ENCODE results near the gene ARVCF. TPM values are rescaled to one million over a fixed set of nuclear protein-coding genes. Genes with fewer than 3 reads are reported as not detected.
A peak's percentile ranks its signal among the peaks of the same experiment; 100 is the strongest.

Gene ARVCF
- total and polyA plus RNA-seq, 9 of the 15 experiments (the other 6 are each of a cell fraction or from before 2014, with no cell fraction given), result 0.03 to 97.4 (median 15.6) TPM

DNA sequence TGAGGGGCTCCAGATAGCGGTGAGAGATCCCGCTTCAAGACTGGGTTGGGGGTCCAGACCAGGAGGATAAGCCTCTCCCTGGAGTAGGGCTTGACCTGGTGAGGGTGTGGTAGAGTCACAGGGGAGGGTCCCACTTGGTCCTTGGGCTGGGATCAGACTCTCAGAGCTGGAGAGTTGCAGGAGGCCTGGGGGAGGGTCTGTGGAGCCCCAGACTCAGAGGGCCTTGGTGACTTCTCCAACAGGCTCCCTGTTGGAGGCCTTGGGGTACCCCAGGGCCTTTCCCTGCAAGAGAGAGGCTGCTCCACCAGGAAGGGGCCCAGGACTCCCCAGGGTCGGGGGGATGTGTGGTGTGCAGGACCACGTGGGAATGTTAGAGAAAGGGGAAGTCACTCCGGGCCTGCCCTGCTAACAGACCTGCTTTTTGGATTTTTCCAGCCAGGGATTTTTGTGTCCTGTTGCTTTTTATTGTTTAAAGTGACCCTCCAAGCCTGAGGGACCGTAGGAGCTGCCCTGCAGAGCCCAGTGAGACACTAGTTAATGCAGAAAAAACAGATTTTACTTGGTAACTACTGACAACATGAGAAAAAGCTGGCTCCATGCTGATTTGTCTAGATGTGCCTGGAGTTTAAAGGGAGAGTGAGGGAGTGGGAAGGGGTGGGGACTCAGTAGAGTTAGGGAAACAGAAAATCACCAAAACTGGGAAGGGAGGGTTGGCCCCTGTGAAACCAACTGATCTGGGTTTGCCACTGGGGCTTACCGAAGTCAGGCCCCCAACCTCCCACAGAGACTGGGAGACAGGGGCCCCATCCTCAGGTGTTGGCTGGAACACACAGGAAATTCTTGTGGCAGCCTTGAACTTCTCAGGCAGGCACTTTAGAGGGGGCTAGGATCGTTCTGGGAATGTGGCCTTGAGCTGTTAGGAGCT is 74.2 kb downstream of the ARVCF start (continued):
- TF ChIP-seq ZNF699 (CRISPR knock-in tag; IDR thresholded peaks at IDR 0.05; ENCODE audit: insufficient replicate concordance) (no peak), RCOR1 (IDR thresholded peaks at IDR 0.05; ENCODE audit: borderline replicate concordance in 1 of 2, low read depth in 2 of 2, low read length in 2 of 2) (no peak; a peak in 1 of 4 replicates), KDM2B (CRISPR knock-in tag; IDR thresholded peaks at IDR 0.05) (peak; percentile 71), POLR2AphosphoS5 (IDR thresholded peaks at IDR 0.05; ENCODE audit: control insufficient read depth, insufficient read depth, low read depth, low read length) (no peak), SIX5 (IDR thresholded peaks at IDR 0.05; ENCODE audit: borderline replicate concordance in 1 of 2, insufficient read depth in 1 of 2, low read depth in 1 of 2, low read length in 2 of 2) (no peak), MBD1 (CRISPR knock-in tag; IDR thresholded peaks at IDR 0.05) (no peak), RBM34 (IDR thresholded peaks at IDR 0.05; ENCODE audit: borderline replicate concordance, insufficient read depth, low read length) (no peak), ZNF583 (CRISPR knock-in tag; IDR thresholded peaks at IDR 0.05) (peak; percentile 87; the same call in 1 of the 2 replicates), PCBP2 (IDR thresholded peaks at IDR 0.05; ENCODE audit: low read depth, low read length, poor library complexity, severe bottlenecking) (no peak), PHB2 (IDR thresholded peaks at IDR 0.05; ENCODE audit: low read depth) (no peak), SPI1 (IDR thresholded peaks at IDR 0.05; ENCODE audit: borderline replicate concordance, low read depth, low read length) (peak; percentile 100), ZNF41 (CRISPR knock-in tag; conservative IDR thresholded peaks at IDR 0.05) (peak; percentile 71), SMAD1 (IDR thresholded peaks at IDR 0.05; ENCODE audit: low read depth, low read length, partially characterized antibody) (no peak), TCF7L2 (IDR thresholded peaks at IDR 0.05; ENCODE audit: low read depth, low read length) (no peak), ZNF224 (CRISPR knock-in tag; IDR thresholded peaks at IDR 0.05) (no peak), HDAC8 (tag; IDR thresholded peaks at IDR 0.05) (peak; percentile 25; the same call in 1 of the 2 replicates), ILF3 (IDR thresholded peaks at IDR 0.05; ENCODE audit: borderline replicate concordance) (no peak), NR2F6 (CRISPR knock-in tag; IDR thresholded peaks at IDR 0.05) (no peak), ZNF780A (CRISPR knock-in tag; IDR thresholded peaks at IDR 0.05) (no peak), HMG20B (CRISPR knock-in tag; IDR thresholded peaks at IDR 0.05) (0 out of 2 replicates have a peak, but pooled peaks have one; percentile 12)
- TF ChIP-seq, protein P1, sequence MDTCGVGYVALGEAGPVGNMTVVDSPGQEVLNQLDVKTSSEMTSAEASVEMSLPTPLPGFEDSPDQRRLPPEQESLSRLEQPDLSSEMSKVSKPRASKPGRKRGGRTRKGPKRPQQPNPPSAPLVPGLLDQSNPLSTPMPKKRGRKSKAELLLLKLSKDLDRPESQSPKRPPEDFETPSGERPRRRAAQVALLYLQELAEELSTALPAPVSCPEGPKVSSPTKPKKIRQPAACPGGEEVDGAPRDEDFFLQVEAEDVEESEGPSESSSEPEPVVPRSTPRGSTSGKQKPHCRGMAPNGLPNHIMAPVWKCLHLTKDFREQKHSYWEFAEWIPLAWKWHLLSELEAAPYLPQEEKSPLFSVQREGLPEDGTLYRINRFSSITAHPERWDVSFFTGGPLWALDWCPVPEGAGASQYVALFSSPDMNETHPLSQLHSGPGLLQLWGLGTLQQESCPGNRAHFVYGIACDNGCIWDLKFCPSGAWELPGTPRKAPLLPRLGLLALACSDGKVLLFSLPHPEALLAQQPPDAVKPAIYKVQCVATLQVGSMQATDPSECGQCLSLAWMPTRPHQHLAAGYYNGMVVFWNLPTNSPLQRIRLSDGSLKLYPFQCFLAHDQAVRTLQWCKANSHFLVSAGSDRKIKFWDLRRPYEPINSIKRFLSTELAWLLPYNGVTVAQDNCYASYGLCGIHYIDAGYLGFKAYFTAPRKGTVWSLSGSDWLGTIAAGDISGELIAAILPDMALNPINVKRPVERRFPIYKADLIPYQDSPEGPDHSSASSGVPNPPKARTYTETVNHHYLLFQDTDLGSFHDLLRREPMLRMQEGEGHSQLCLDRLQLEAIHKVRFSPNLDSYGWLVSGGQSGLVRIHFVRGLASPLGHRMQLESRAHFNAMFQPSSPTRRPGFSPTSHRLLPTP (IDR thresholded peaks at IDR 0.05; ENCODE audit: borderline replicate concordance, extremely low read depth, insufficient read length), result no peak

All from K562 (cell line).